H4 (cell line): ENCODE measurements around the gene GSE1. TPM values are rescaled to one million over a fixed set of nuclear protein-coding genes. Genes with fewer than 3 reads are reported as not detected.

ENCODE experiments used
- DNase-seq: peaks from one replicate; pipeline ENCODE4 v3.0.0-alpha.2; 2015; ENCODE audit warnings: low spot score
- total RNA-seq: library from RNA; depleted of rRNA; stranded (reverse); fragments of >200 nt; shearing (Covaris generic); gene quantifications from 2 replicates; pipeline ENCODE4 v1.2.3, GENCODE V29; 2014

GSE1 gene
- total RNA-seq, 1 experiment from 2014 or later, result 11.9 TPM

GRCh38 chr16:85573696-85574641, 39.2 kb upstream of the GSE1 start:
- DNase-seq, result no peak

GRCh38 chr16:85574672-85575475, 38.2 kb upstream of the GSE1 start:
- no peak for DNase-seq

- no peak for DNase-seq
These were observed 37.2 kb upstream of the GSE1 start for GRCh38 chr16:85575920-85576319.

- DNase-seq, result no peak
These were observed 36.2 kb upstream of the GSE1 start for GRCh38 chr16:85576944-85577343.

GRCh38 chr16:85577899-85578598, 35.1 kb upstream of the GSE1 start:
- no peak for DNase-seq

- no peak for DNase-seq
These were observed 34.5 kb upstream of the GSE1 start for GRCh38 chr16:85578599-85578948.

- no peak for DNase-seq
These were observed 33.9 kb upstream of the GSE1 start for GRCh38 chr16:85579191-85579590.

GRCh38 chr16:85579923-85580580, 33.1 kb upstream of the GSE1 start:
- no peak for DNase-seq

- DNase-seq, result no peak
These were observed 32.4 kb upstream of the GSE1 start for GRCh38 chr16:85580684-85581083.

- DNase-seq, result no peak
These were observed 30.7 kb upstream of the GSE1 start for GRCh38 chr16:85582229-85582991.

- DNase-seq, result no peak
These were observed 29.5 kb upstream of the GSE1 start for GRCh38 chr16:85583491-85584181.

GRCh38 chr16:85584267-85584666, 28.9 kb upstream of the GSE1 start:
- no peak for DNase-seq

- no peak for DNase-seq
These were observed 28.3 kb upstream of the GSE1 start for GRCh38 chr16:85584819-85585282.

- no peak for DNase-seq
These were observed 27.4 kb upstream of the GSE1 start for GRCh38 chr16:85585711-85586110.

- DNase-seq, result no peak
These were observed 26.6 kb upstream of the GSE1 start for GRCh38 chr16:85586380-85587104.

GRCh38 chr16:85587762-85588556, 25.2 kb upstream of the GSE1 start:
- DNase-seq, result no peak

- DNase-seq, result no peak
These were observed 24.3 kb upstream of the GSE1 start for GRCh38 chr16:85588562-85589503.
